Activated CD4-positive, alpha-beta T cell treated with anti-CD3 and anti-CD28 coated beads, Interleukin-2, amount 10 ng/mL, durations not matched to agents 7 days and 5 days (primary cell): Measurements from ENCODE around the gene VLDLR. TPM values are rescaled to one million over a fixed set of nuclear protein-coding genes. Genes with fewer than 3 reads are reported as not detected.

ENCODE experiments used
- CTCF ChIA-PET: fragments of 350-600 bp; sonication (Branson Sonifier 250); formaldehyde crosslinking; loops from one replicate; lab custom pipeline; 2021; ENCODE audit warnings: antibody characterized with exemption; lab: Charles Lee
- POLR2A ChIA-PET: fragments of 350-600 bp; sonication (Branson Sonifier 250); formaldehyde crosslinking; loops from one replicate; lab custom pipeline; 2021; ENCODE audit warnings: antibody characterized with exemption; lab: Charles Lee
- DNase-seq: peaks from one replicate; pipeline ENCODE4 v3.0.0-alpha.2; 2020
- H3K27ac Mint-ChIP-seq: one replicate; pipeline ENCODE4 v1.8.0; 2021; ENCODE audit warnings: mild to moderate bottlenecking, moderate library complexity, mixed read lengths
- H3K27me3 Mint-ChIP-seq: one replicate; pipeline ENCODE4 v1.8.0; 2021; ENCODE audit warnings: mixed read lengths
- H3K36me3 Mint-ChIP-seq: one replicate; pipeline ENCODE4 v1.8.0; 2021; ENCODE audit warnings: low read depth, mixed read lengths
- H3K4me1 Mint-ChIP-seq: one replicate; pipeline ENCODE4 v1.8.0; 2021; ENCODE audit warnings: mixed read lengths
- H3K4me3 Mint-ChIP-seq: one replicate; pipeline ENCODE4 v1.8.0; 2021; ENCODE audit warnings: mild to moderate bottlenecking, moderate library complexity, mixed read lengths
- H3K9me3 Mint-ChIP-seq: one replicate; pipeline ENCODE4 v1.8.0; 2021; ENCODE audit warnings: mixed read lengths
- total RNA-seq, 2 experiments: library from RNA; stranded (reverse); gene quantifications; one replicate each; pipeline ENCODE4 v1.2.3, GENCODE V29; 2021

Gene VLDLR
- total RNA-seq, 2 experiments from 2014 or later: 3.7 to 3.9 TPM

DNA sequence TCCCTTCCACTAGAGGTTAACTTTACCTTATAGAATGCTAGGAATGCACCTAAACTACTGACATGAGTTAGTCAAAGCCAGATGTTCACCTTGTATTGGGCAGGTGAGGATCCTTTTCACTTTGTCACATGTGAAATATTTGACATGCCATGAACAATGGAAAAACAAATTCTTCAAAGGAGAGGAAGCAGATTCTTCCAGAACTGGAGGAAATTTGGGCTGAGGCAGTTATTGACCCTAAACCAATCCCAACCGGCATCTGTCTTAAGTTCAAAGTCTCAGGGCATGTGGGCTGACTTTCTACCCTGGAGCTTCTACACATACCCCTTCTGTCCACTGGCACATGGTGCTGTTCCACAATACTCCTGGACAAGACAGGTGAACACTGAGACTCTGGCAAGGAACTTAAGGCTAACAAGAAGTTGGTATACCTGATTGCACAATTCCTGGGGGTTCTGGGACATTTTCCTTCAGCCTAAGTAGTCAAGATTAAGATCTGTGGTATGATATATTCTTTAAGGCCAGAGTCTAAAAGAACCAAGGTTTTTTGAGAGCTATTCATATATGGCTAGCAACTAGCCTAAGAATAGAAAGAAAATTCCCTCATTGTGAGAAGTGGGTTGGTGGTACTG lies 2.6 kb downstream of the VLDLR start:
- ChIA-PET CTCF (interaction anchor here (0.5 to 1.0 kb wide), 2 partner anchors 33 to 190 kb away, joined by 3 read pairs; no protein-coding TSS in a partner anchor), POLR2A (no interaction called here)
- H3K27ac Mint-ChIP-seq: no peak overlapping the region
- H3K4me1 Mint-ChIP-seq: peaks cover 17% of the 10 kb centered on the region
- peaks cover 62% of the 10 kb centered on the region for H3K27me3 Mint-ChIP-seq
- peak overlapping the region; percentile 69 for H3K4me3 Mint-ChIP-seq
- peaks cover 2% of the 10 kb centered on the region for H3K9me3 Mint-ChIP-seq
- DNase-seq: no peak
- H3K36me3 Mint-ChIP-seq: peaks cover 2% of the 10 kb centered on the region

DNA sequence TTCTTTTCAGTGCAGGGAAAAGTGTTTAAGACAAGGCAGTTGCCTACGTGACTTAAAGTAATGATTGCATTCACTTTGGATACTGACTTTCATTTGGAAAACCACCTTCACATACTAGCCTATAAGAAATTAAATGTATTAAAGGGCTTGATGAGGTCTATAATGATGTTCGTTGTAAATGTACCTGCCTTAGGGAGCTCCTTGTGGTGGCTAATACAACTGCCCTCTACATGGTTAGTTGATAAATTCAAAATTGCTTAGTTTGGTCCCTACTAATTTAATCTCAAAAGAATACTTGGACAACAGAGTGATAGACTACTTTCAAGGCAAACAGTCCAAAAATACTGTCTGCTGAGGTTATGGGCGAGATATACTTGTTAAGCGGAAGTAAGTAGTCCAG lies 3.8 kb downstream of the VLDLR start:
- Mint-ChIP-seq H3K36me3 (peaks cover 2% of the 10 kb centered on the region), H3K4me3 (no peak overlapping the region), H3K9me3 (peaks cover 2% of the 10 kb centered on the region), H3K27me3 (peaks cover 50% of the 10 kb centered on the region), H3K4me1 (peaks cover 17% of the 10 kb centered on the region), H3K27ac (no peak overlapping the region)
- POLR2A ChIA-PET: no interaction called here
- DNase-seq: no peak
- CTCF ChIA-PET: no interaction called here

DNA sequence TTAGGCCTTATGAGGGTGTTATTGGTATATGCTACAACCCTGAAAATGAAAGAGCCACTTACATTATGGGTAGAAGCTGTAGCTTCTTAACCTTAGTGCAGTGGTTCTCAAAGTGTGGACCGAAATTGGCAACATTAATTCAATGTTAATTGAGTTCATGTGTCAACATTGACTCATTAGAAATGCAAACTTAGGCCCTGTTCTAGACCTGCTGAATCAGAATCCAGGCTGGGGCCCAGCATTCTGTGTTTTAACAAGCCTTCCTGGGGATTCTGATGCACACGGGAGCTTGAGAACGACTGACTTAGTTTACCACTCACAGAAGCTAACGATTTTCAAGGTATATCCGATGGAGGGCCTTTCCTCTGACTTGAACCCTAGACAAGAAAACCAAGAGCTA lies 7.3 kb downstream of the VLDLR start:
- no peaks in the 10 kb centered on the region for H3K36me3 Mint-ChIP-seq
- peaks cover under 1% of the 10 kb centered on the region for H3K4me1 Mint-ChIP-seq
- POLR2A ChIA-PET: no interaction called here
- H3K9me3 Mint-ChIP-seq: no peaks in the 10 kb centered on the region
- H3K27ac Mint-ChIP-seq: no peak overlapping the region
- H3K4me3 Mint-ChIP-seq: no peak overlapping the region
- CTCF ChIA-PET: interaction anchor here (1.0 to 2.6 kb wide), 2 partner anchors 9 to 11 kb away, joined by 3 to 7 read pairs; no protein-coding TSS in a partner anchor
- peaks cover 35% of the 10 kb centered on the region for H3K27me3 Mint-ChIP-seq
- no peak for DNase-seq

DNA sequence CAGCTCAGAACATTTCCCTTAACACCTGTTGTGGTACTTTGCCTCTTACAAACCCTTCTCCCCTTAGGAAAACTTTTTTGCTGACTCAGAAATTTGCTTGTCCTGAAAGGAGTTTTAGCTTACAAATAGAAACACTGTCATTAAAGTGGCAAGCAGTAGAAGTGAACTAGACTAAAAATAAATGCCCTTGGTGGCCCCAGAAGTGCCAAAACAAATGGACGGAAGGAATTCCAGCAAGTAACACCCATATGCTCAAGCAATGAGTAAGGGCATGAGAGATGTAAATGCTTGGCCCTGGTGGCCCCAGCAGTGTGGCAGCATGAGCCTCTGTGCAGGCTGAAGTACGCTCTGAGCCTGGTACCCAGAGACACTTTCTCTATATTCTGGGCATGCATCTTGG lies 8.6 kb downstream of the VLDLR start:
- DNase-seq: no peak
- Mint-ChIP-seq H3K4me1 (no peaks in the 10 kb centered on the region), H3K27me3 (peaks cover 24% of the 10 kb centered on the region), H3K4me3 (no peak overlapping the region), H3K27ac (no peak overlapping the region), H3K9me3 (no peaks in the 10 kb centered on the region), H3K36me3 (no peaks in the 10 kb centered on the region)
- POLR2A ChIA-PET: no interaction called here
- CTCF ChIA-PET: interaction anchor here (1.2 to 2.6 kb wide), 2 partner anchors 10 to 12 kb away, joined by 3 to 7 read pairs; no protein-coding TSS in a partner anchor

DNA sequence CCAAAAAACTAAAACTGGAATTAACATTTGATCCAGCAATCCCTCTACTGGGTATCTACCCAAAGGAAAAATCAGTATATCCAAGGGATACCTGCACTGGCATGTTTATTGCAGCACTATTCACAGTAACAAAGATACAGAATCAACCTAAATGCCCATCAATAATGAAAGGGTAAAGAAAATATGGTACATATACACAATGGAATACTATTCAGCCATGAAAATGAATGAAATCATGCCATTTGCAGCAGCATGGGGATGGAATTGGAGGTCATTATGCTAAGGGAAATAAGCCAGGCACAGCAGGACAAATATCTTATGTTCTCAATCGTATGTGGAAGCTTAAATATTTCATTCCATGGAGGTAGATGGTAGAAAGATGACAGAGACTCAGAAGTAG lies 9.7 kb downstream of the VLDLR start:
- Mint-ChIP-seq H3K4me1 (no peaks in the 10 kb centered on the region), H3K27ac (no peak overlapping the region), H3K27me3 (peaks cover 16% of the 10 kb centered on the region), H3K9me3 (no peaks in the 10 kb centered on the region), H3K4me3 (no peak overlapping the region), H3K36me3 (no peaks in the 10 kb centered on the region)
- POLR2A ChIA-PET: no interaction called here
- DNase-seq: no peak
- CTCF ChIA-PET: interaction anchor here (2.6 kb wide), 1 partner anchor 8 kb away, joined by 7 read pairs; no protein-coding TSS in a partner anchor

GRCh38 chr9:2634153-2634552 lies 12.6 kb downstream of the VLDLR start:
- no peak overlapping the region for H3K4me3 Mint-ChIP-seq
- H3K27me3 Mint-ChIP-seq: peaks cover 7% of the 10 kb centered on the region
- POLR2A ChIA-PET: no interaction called here
- no peak for DNase-seq
- CTCF ChIA-PET: no interaction called here
- no peaks in the 10 kb centered on the region for H3K9me3 Mint-ChIP-seq
- peaks cover 4% of the 10 kb centered on the region for H3K36me3 Mint-ChIP-seq
- H3K4me1 Mint-ChIP-seq: no peaks in the 10 kb centered on the region
- no peak overlapping the region for H3K27ac Mint-ChIP-seq

- Mint-ChIP-seq H3K27ac (no peak overlapping the region), H3K36me3 (peaks cover 4% of the 10 kb centered on the region)
- POLR2A ChIA-PET: no interaction called here
Observed at GRCh38 chr9:2634818-2635217, 13.2 kb downstream of the VLDLR start.

GRCh38 chr9:2635922-2636321 lies 14.3 kb downstream of the VLDLR start:
- H3K4me3 Mint-ChIP-seq: no peak overlapping the region
- H3K27me3 Mint-ChIP-seq: peaks cover 3% of the 10 kb centered on the region
- no peak overlapping the region for H3K27ac Mint-ChIP-seq
- H3K4me1 Mint-ChIP-seq: no peaks in the 10 kb centered on the region
- POLR2A ChIA-PET: no interaction called here
- DNase-seq: no peak
- H3K9me3 Mint-ChIP-seq: no peaks in the 10 kb centered on the region
- CTCF ChIA-PET: no interaction called here
- peaks cover 4% of the 10 kb centered on the region for H3K36me3 Mint-ChIP-seq

More at GRCh38 chr9:2634818-2635217, 13.2 kb downstream of the VLDLR start:
- no peak for DNase-seq
- CTCF ChIA-PET: no interaction called here
- Mint-ChIP-seq H3K27me3 (peaks cover 7% of the 10 kb centered on the region), H3K4me3 (no peak overlapping the region), H3K4me1 (no peaks in the 10 kb centered on the region), H3K9me3 (no peaks in the 10 kb centered on the region)

- POLR2A ChIA-PET: no interaction called here
- no peaks in the 10 kb centered on the region for H3K4me1 Mint-ChIP-seq
- peaks cover 6% of the 10 kb centered on the region for H3K36me3 Mint-ChIP-seq
- CTCF ChIA-PET: interaction anchor here (1.3 kb wide), 1 partner anchor 18 kb away, joined by 3 read pairs; no protein-coding TSS in a partner anchor
- no peak for DNase-seq
- H3K27ac Mint-ChIP-seq: no peak overlapping the region
- H3K9me3 Mint-ChIP-seq: no peaks in the 10 kb centered on the region
- H3K4me3 Mint-ChIP-seq: no peak overlapping the region
- H3K27me3 Mint-ChIP-seq: peaks cover 2% of the 10 kb centered on the region
Observed at GRCh38 chr9:2637390-2637789, 15.8 kb downstream of the VLDLR start.

DNA sequence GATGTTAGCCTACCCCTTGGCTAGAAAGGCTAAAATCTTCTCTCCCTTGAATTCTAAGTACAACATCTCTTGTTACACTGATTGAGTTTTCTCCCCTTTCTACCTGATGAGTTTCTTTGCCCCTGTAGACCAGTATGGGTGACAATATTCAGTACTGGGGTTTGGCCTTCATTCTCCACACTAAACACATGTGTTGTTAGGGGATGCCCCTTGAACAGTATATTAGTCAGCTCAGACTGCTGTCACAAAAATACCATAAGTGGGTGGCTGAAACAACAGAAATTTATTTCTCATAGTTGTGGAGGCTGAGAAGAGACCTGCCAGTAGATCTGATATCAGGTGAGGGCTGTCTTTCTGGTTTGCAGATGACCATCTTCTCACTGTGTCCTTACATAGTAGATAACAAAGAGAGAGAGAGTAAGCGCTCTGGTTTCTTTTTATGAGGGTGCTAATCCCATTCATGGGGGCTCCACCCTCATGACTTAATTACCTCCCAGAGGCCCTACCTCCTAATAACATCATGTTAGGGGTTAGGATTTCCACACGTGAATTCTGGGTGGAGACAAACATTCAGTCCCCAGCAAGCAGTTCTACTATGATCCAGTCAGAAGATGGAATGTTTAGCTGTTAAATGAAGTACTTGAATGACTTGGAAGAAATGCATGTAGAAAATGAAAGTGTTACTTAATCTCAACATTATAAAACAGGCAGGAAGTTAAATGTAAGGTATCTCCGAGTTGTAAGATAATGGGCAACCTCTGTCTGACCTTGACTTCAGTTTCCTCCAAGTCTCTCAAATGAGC lies 17.5 kb downstream of the VLDLR start:
- Mint-ChIP-seq H3K27ac (no peak overlapping the region), H3K36me3 (peaks cover 19% of the 10 kb centered on the region), H3K9me3 (no peaks in the 10 kb centered on the region), H3K4me3 (no peak overlapping the region), H3K27me3 (peaks cover under 1% of the 10 kb centered on the region), H3K4me1 (no peaks in the 10 kb centered on the region)
- POLR2A ChIA-PET: interaction anchor here (0.5 to 0.7 kb wide), 2 partner anchors 16 to 205 kb away, joined by 3 to 7 read pairs; partner anchors contain the start of gene PUM3
- CTCF ChIA-PET: interaction anchor here (1.2 to 1.9 kb wide), 4 partner anchors 9 to 20 kb away, joined by 3 to 7 read pairs (median 4); no protein-coding TSS in a partner anchor
- DNase-seq: no peak

DNA sequence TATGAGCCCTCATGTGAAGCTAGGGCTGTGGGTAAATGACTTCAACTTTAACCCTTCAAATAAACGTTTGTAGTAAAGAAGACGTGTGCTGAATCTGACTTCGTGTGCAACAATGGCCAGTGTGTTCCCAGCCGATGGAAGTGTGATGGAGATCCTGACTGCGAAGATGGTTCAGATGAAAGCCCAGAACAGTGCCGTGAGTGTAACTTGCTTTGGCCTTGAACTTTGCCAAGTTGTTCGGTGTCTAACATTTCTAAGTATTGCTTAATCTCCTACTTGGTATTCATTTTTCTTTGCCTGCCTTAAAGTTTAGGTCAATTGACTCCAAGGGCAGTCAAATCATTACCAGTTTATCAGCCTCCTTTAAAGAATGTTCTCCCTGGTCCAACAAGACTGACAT lies 18.2 kb downstream of the VLDLR start:
- Mint-ChIP-seq H3K27ac (no peak overlapping the region), H3K27me3 (no peaks in the 10 kb centered on the region), H3K36me3 (peaks cover 21% of the 10 kb centered on the region), H3K4me3 (no peak overlapping the region), H3K9me3 (no peaks in the 10 kb centered on the region), H3K4me1 (no peaks in the 10 kb centered on the region)
- no peak for DNase-seq
- ChIA-PET POLR2A (interaction anchor here (0.7 kb wide), 1 partner anchor 204 kb away, joined by 3 read pairs; the partner anchor contains the start of gene PUM3), CTCF (interaction anchor here (1.2 to 1.9 kb wide), 3 partner anchors 9 to 13 kb away, joined by 3 to 7 read pairs (median 4); no protein-coding TSS in a partner anchor)

- no peak for DNase-seq
- Mint-ChIP-seq H3K4me3 (no peak overlapping the region), H3K27me3 (no peaks in the 10 kb centered on the region), H3K9me3 (no peaks in the 10 kb centered on the region), H3K27ac (no peak overlapping the region), H3K4me1 (no peaks in the 10 kb centered on the region), H3K36me3 (peaks cover 28% of the 10 kb centered on the region)
- ChIA-PET POLR2A (no interaction called here), CTCF (interaction anchor here (1.0 to 1.9 kb wide), 3 partner anchors 11 to 125 kb away, joined by 3 to 7 read pairs (median 4); no protein-coding TSS in a partner anchor)
Observed at GRCh38 chr9:2640570-2640969, 19.0 kb downstream of the VLDLR start.

DNA sequence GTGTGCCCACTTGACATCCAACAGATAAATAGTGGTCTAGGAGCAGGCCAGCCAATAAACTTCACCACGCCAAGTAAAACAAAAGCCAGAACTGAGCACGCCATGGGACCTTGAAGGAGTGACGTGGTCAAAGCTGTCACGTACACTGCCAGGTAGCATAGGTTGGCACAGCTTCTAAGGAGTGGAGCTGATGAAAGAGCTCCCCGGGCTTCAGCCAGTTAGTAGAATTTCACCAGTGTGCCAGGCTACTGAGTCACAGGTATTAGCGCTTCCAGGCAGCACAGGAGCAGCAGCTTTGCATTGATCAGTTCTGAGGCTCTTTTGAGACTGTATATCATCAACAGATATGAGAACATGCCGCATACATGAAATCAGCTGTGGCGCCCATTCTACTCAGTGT lies 19.4 kb downstream of the VLDLR start:
- Mint-ChIP-seq H3K4me3 (no peak overlapping the region), H3K27me3 (no peaks in the 10 kb centered on the region), H3K36me3 (peaks cover 32% of the 10 kb centered on the region), H3K4me1 (no peaks in the 10 kb centered on the region), H3K9me3 (no peaks in the 10 kb centered on the region), H3K27ac (no peak overlapping the region)
- CTCF ChIA-PET: interaction anchor here (1.0 kb wide), 1 partner anchor 126 kb away, joined by 3 read pairs; no protein-coding TSS in a partner anchor
- POLR2A ChIA-PET: no interaction called here
- DNase-seq: no peak
